Upper lobe of right lung (tissue), 1 donor: Measurements from ENCODE around the gene AARS2. TPM values are rescaled to one million over a fixed set of nuclear protein-coding genes. Genes with fewer than 3 reads are reported as not detected.
A peak's percentile ranks its signal among the peaks of the same experiment; 100 is the strongest.

Experiments used
- ATAC-seq: fragments of 200-7000 bp; cut with Tn5 transposase; one replicate; pipeline ENCODE4 v1.9.1; 2020; ENCODE audit warnings: mild to moderate bottlenecking, moderate library complexity
- DNase-seq: peaks from one replicate; pipeline ENCODE4 v3.0.0-alpha.2; 2020
- H3K27ac ChIP-seq: fragments of 200-600 bp; one replicate; pipeline ENCODE4 v1.8.0; 2022
- H3K27me3 ChIP-seq: fragments of 200-600 bp; one replicate; pipeline ENCODE4 v1.8.0; 2022; ENCODE audit warnings: mild to moderate bottlenecking
- H3K36me3 ChIP-seq: fragments of 200-600 bp; one replicate; pipeline ENCODE4 v1.8.0; 2022
- H3K4me1 ChIP-seq: fragments of 200-600 bp; one replicate; pipeline ENCODE4 v1.8.0; 2022
- H3K4me3 ChIP-seq: fragments of 200-600 bp; one replicate; pipeline ENCODE4 v1.8.0; 2022; ENCODE audit warnings: mild to moderate bottlenecking
- H3K9me3 ChIP-seq: fragments of 200-600 bp; one replicate; pipeline ENCODE4 v1.8.0; 2022
- CTCF ChIP-seq: fragments of 200-600 bp; IDR thresholded peaks from one replicate; pipeline ENCODE4 v1.8.0; 2022; ENCODE audit warnings: antibody characterized with exemption
- intact Hi-C: fragments of 100-400 bp; cut with DNase I; formaldehyde crosslinking; loops from one replicate; pipeline ENCODE4 v1.11.0; 2022
- total RNA-seq: library from RNA; stranded (reverse); fragmentation: NEBNext Ultra II Directional; extraction: Animal tissue kit (Norgen Biotek cat#: 25700); gene quantifications from one replicate; pipeline ENCODE4 v1.2.1, GENCODE V29; 2021
- donor health status: DM: no; HTN: yes; CAD: no; lungs with severe emphysema.

AARS2 gene
- total RNA-seq, 1 donor from 2014 or later: 11.8 TPM

GRCh38 chr6:44285552-44286284 lies 27.4 kb downstream of the AARS2 start:
- TF ChIP-seq CTCF: no peak
- H3K4me3 ChIP-seq: no peak overlapping the region
- no peaks in the 10 kb centered on the region for H3K4me1 ChIP-seq
- H3K36me3 ChIP-seq: no peaks in the 10 kb centered on the region
- intact Hi-C loops: no loop called here
- DNase-seq (no peak), ATAC-seq (no peak)
- peaks cover 49% of the 10 kb centered on the region for H3K27me3 ChIP-seq
- no peak overlapping the region for H3K27ac ChIP-seq
- H3K9me3 ChIP-seq: no peaks in the 10 kb centered on the region

DNA sequence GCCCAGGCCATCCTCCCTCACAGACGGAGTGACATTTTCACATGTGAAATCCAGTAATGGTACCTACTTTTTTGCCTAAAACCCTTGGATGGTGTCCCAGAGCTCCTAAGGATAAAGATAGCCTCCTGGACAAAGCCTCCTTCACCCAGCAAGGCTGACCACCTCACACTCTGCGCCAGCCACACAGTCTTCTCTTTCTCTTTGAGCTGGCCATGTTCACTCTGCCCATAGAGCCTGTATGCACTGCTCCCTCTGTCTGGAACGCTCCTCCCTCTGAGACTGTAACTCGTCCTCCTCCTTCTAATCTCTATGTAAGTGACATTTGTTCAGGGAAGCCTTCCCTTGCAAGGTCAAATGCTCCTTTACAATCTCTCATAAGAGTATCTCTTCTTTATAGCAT lies 28.3 kb downstream of the AARS2 start:
- peaks cover 41% of the 10 kb centered on the region for H3K27me3 ChIP-seq
- TF ChIP-seq CTCF: no peak
- intact Hi-C loops: no loop called here
- H3K9me3 ChIP-seq: no peaks in the 10 kb centered on the region
- no peak overlapping the region for H3K27ac ChIP-seq
- H3K4me1 ChIP-seq: no peaks in the 10 kb centered on the region
- H3K36me3 ChIP-seq: no peaks in the 10 kb centered on the region
- ATAC-seq (no peak), DNase-seq (no peak)
- no peak overlapping the region for H3K4me3 ChIP-seq

DNA sequence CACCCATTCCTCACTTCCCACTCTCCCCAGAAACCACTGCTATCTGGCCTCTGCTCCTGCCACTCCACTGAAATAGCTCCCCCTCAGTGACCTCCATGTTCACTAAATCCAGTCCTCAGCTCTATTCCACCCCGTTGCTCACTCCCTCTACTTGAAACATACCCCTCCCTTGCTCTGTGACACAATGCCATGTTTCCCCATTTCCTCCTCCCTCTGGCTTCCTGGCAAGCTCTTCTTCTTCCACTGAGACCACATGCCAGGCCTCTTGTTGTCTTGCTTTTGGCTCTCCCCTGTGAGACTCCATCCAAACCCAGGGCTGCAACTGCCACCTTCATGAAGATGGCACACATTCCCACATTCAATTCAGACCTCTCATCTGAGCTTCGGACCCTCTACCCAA lies 29.0 kb downstream of the AARS2 start:
- intact Hi-C loops: no loop called here
- ATAC-seq: peak; percentile 67
- DNase-seq: no peak
- no peak overlapping the region for H3K4me3 ChIP-seq
- H3K36me3 ChIP-seq: no peaks in the 10 kb centered on the region
- TF ChIP-seq CTCF: no peak
- no peaks in the 10 kb centered on the region for H3K4me1 ChIP-seq
- no peaks in the 10 kb centered on the region for H3K9me3 ChIP-seq
- no peak overlapping the region for H3K27ac ChIP-seq
- H3K27me3 ChIP-seq: peaks cover 33% of the 10 kb centered on the region

GRCh38 chr6:44278774-44279697 lies 34.1 kb downstream of the AARS2 start:
- ATAC-seq: peak; percentile 33
- Histone ChIP-seq H3K27ac (no peak overlapping the region), H3K27me3 (peaks cover 42% of the 10 kb centered on the region), H3K36me3 (no peaks in the 10 kb centered on the region), H3K4me3 (no peak overlapping the region), H3K4me1 (no peaks in the 10 kb centered on the region), H3K9me3 (no peaks in the 10 kb centered on the region)
- no peak for DNase-seq
- intact Hi-C loops: no loop called here
- TF ChIP-seq CTCF: no peak

DNA sequence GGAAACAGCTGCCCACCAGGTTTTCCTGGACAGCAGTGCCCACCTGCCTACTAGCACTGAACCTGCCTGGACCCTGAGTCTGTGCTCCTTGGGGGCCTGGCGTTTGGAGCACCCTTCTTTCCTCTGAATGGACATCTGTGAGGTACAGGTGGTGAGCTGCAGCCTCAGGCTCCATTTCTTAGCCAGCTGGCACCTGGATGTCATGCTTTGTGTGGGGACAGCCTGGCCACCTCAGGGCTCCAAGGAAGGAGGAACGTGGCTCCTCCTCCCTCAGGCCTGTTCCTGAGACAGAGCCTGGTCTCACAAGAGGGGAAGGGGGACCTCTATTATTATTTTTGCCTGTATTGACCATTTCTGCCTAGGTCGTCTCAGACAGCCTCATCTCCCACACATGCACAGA lies 34.8 kb downstream of the AARS2 start:
- Histone ChIP-seq H3K9me3 (no peaks in the 10 kb centered on the region), H3K27ac (no peak overlapping the region), H3K27me3 (peaks cover 45% of the 10 kb centered on the region), H3K4me1 (no peaks in the 10 kb centered on the region), H3K4me3 (no peak overlapping the region), H3K36me3 (no peaks in the 10 kb centered on the region)
- DNase-seq: no peak
- ATAC-seq: no peak
- intact Hi-C loops: no loop called here
- TF ChIP-seq CTCF: no peak
